Activated CD4-positive, alpha-beta T cell treated with anti-CD3 and anti-CD28 coated beads, Interleukin-2, amount 50 U/mL, for 48 hours (primary cell): ENCODE data around the gene MAZ.

Experiments
- DNase-seq, 2 experiments: peaks; one replicate each; pipeline ENCODE4 v3.0.0-alpha.2; 2020

MAZ gene

GRCh38 chr16:29858149-29858849, 52.0 kb downstream of the MAZ start:
- no peak for DNase-seq

DNA sequence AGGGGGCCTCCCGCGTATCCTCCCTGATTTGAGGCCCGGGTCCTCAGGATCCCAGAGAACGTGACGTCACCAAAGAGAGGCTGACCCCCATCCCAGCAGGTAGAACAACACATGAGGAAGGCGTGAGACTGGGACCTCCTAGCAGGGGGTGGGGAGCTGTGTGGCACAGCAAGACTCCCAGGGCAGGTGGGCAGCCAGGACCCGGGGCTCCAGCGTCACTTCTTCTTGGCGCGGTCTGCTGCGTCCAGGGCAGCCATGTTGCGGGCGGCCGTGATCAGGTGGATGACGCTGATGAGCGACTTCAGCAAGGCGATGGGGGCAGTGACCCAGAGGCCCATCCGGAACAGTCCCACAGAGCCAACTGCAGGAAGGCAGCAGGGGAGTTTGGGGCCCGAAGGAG, 52.6 kb downstream of the MAZ start:
- DNase-seq = no peak

- DNase-seq = no peak
These were observed 53.9 kb downstream of the MAZ start for GRCh38 chr16:29860218-29860617.
